ENCODE data around the gene ACE2.
A peak's percentile ranks its signal among the peaks of the same experiment; 100 is the strongest.

ACE2 gene

DNA sequence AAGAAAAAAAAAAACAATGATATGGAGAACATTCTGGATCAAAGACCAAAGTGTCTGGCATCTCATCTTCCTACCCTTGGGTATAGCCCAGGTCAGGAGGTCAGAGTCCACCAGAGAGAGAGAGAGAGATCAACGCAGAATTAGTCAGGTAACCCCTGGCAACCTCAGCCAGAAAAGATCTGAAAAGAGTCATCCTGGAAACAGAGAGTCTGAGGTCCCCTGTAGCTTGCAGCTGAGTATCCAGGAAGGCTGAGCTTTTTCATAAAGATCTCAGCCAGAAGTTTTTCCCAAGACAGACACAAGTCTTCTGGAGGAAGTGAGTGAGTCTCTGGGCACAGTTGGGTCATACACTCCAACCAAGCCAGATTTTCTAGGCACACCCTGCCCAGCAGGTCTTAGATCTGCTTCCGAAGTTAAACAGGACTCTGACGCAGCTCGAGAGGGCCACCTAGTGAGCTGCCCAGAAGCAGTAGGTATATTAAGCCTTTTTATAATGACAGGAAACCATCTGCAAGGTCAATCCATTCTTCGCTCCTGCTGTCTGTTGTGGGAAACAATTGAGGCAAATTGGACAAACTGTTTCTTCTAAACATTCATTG is 35.7 kb downstream of the ACE2 start:
- Histone ChIP-seq H3K4me3 (replicated peaks; ENCODE audit: low read depth, low read length) (no peak overlapping the region), H3K27me3 (replicated peaks; ENCODE audit: control insufficient read depth, insufficient read depth, low read length) (no peaks in the 10 kb centered on the region), H3K36me3 (ENCODE audit: control insufficient read depth, insufficient read depth, low read length) (no peaks in the 10 kb centered on the region)
- no peak for DNase-seq (ENCODE audit: extremely low read depth, insufficient read length)
- TF ChIP-seq, protein P1, sequence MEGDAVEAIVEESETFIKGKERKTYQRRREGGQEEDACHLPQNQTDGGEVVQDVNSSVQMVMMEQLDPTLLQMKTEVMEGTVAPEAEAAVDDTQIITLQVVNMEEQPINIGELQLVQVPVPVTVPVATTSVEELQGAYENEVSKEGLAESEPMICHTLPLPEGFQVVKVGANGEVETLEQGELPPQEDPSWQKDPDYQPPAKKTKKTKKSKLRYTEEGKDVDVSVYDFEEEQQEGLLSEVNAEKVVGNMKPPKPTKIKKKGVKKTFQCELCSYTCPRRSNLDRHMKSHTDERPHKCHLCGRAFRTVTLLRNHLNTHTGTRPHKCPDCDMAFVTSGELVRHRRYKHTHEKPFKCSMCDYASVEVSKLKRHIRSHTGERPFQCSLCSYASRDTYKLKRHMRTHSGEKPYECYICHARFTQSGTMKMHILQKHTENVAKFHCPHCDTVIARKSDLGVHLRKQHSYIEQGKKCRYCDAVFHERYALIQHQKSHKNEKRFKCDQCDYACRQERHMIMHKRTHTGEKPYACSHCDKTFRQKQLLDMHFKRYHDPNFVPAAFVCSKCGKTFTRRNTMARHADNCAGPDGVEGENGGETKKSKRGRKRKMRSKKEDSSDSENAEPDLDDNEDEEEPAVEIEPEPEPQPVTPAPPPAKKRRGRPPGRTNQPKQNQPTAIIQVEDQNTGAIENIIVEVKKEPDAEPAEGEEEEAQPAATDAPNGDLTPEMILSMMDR (IDR thresholded peaks at IDR 0.05; ENCODE audit: insufficient read depth, low read length, poor library complexity, severe bottlenecking): peak; percentile 71

DNA sequence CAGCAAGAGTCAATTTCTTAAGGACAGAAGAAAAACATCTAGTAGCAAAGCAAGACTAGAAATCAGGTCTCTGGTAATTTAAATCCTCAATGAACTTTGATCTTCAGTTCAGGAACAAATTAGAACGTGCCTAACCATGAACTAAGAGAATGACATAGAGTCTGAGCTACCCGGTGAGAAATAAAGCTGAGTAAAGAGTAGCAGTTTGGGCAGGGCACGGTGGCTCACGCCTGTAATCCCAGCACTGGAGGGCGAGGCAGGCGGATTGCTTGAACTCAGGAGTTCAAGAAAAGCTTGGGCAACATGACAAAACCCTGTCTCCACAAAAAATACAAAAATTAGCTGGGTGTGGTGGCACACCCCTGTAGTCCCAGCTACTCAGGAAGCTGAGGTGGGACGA is 37.7 kb downstream of the ACE2 start:
- H3K36me3 ChIP-seq (ENCODE audit: control insufficient read depth, insufficient read depth, low read length): no peaks in the 10 kb centered on the region
- H3K27me3 ChIP-seq (replicated peaks; ENCODE audit: control insufficient read depth, insufficient read depth, low read length): no peaks in the 10 kb centered on the region
- H3K4me3 ChIP-seq (replicated peaks; ENCODE audit: low read depth, low read length): no peak overlapping the region
- TF ChIP-seq, protein P1 (IDR thresholded peaks at IDR 0.05; ENCODE audit: insufficient read depth, low read length, poor library complexity, severe bottlenecking): no peak
- DNase-seq (ENCODE audit: extremely low read depth, insufficient read length): no peak

- TF ChIP-seq, protein P1 (IDR thresholded peaks at IDR 0.05; ENCODE audit: insufficient read depth, low read length, poor library complexity, severe bottlenecking): no peak
Measured at GRCh38 chrX:15560924-15561323, 39.8 kb downstream of the ACE2 start.

GRCh38 chrX:15559227-15559626 is 41.5 kb downstream of the ACE2 start:
- no peaks in the 10 kb centered on the region for H3K36me3 ChIP-seq (ENCODE audit: control insufficient read depth, insufficient read depth, low read length)
- no peak overlapping the region for H3K4me3 ChIP-seq (replicated peaks; ENCODE audit: low read depth, low read length)
- TF ChIP-seq, protein P1 (IDR thresholded peaks at IDR 0.05; ENCODE audit: insufficient read depth, low read length, poor library complexity, severe bottlenecking): no peak
- no peak for DNase-seq (ENCODE audit: extremely low read depth, insufficient read length)
- H3K27me3 ChIP-seq (replicated peaks; ENCODE audit: control insufficient read depth, insufficient read depth, low read length): no peaks in the 10 kb centered on the region

More at GRCh38 chrX:15560924-15561323, 39.8 kb downstream of the ACE2 start:
- no peaks in the 10 kb centered on the region for H3K27me3 ChIP-seq (replicated peaks; ENCODE audit: control insufficient read depth, insufficient read depth, low read length)
- DNase-seq (ENCODE audit: extremely low read depth, insufficient read length): no peak
- no peaks in the 10 kb centered on the region for H3K36me3 ChIP-seq (ENCODE audit: control insufficient read depth, insufficient read depth, low read length)
- no peak overlapping the region for H3K4me3 ChIP-seq (replicated peaks; ENCODE audit: low read depth, low read length)

DNA sequence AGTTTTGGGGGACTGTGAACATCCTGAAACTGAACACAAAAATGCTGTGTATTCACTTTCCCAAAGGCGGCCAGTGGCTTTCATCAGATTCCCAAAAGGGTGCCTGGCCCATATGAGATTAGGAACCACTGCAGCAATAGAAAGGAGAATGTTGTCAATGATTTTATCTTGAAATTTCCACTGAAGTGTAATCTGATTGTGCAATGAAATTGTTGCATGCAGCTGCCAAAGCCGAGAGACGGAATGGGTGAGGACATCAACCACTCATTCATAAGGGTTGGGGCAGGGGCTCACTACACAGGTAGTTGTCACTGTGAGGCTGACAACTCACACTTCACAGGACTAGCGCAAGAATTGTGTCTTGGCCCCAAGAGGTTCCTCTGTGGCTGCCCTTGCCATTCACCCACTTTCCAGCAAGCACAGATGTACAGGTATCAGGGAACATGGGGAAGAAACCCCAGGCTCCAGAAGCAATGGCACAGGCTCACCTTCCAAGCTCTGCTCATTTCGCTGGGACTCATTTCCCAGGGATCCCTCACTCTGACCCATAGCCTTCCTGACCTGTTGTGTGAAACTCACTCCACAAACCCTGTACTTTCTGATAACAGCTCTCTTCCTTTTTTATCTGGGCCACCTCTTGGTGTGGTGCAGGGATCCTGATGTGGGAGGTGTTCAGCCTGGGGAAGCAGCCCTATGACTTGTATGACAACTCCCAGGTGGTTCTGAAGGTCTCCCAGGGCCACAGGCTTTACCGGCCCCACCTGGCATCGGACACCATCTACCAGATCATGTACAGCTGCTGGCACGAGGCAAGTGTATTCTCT is 51.4 kb downstream of the ACE2 start:
- TF ChIP-seq, protein P1 (IDR thresholded peaks at IDR 0.05; ENCODE audit: insufficient read depth, low read length, poor library complexity, severe bottlenecking): no peak
- no peaks in the 10 kb centered on the region for H3K36me3 ChIP-seq (ENCODE audit: control insufficient read depth, insufficient read depth, low read length)
- no peaks in the 10 kb centered on the region for H3K27me3 ChIP-seq (replicated peaks; ENCODE audit: control insufficient read depth, insufficient read depth, low read length)
- no peak overlapping the region for H3K4me3 ChIP-seq (replicated peaks; ENCODE audit: low read depth, low read length)
- DNase-seq (ENCODE audit: extremely low read depth, insufficient read length): no peak

All from GM06990 (cell line).